ENCODE data around the gene ATRX.
A peak's percentile ranks its signal among the peaks of the same experiment; 100 is the strongest.
"Not testable (repeated sequence)": the region's sequence is repeated elsewhere in the genome, so short reads cannot be mapped to it uniquely, and the experiment has no call there.

The ATRX gene

GRCh38 chrX:77621453-77621852 is 164.6 kb downstream of the ATRX start:
- DNase-seq = not testable (repeated sequence)

- DNase-seq = peak; percentile 18
Observed at GRCh38 chrX:77617206-77617605, 168.8 kb downstream of the ATRX start.

GRCh38 chrX:77603635-77604336 is 182.2 kb downstream of the ATRX start:
- DNase-seq = no peak

- DNase-seq = no peak
Observed at GRCh38 chrX:77597511-77597910, 188.5 kb downstream of the ATRX start.

- DNase-seq = no peak
Observed at GRCh38 chrX:77597090-77597489, 188.9 kb downstream of the ATRX start.

- no peak for DNase-seq
Observed at GRCh38 chrX:77595848-77596247, 190.2 kb downstream of the ATRX start.

GRCh38 chrX:77572322-77572721 is 213.7 kb downstream of the ATRX start:
- DNase-seq = no peak

- no peak for DNase-seq
Observed at GRCh38 chrX:77565278-77565677, 220.7 kb downstream of the ATRX start.

- DNase-seq = no peak
Observed at GRCh38 chrX:77564823-77565222, 221.2 kb downstream of the ATRX start.

GRCh38 chrX:77561372-77561771 is 224.6 kb downstream of the ATRX start:
- no peak for DNase-seq

GRCh38 chrX:77556276-77556675 is 229.7 kb downstream of the ATRX start:
- no peak for DNase-seq

- peak; percentile 4 for DNase-seq
Observed at GRCh38 chrX:77548751-77549150, 237.3 kb downstream of the ATRX start.

GRCh38 chrX:77539778-77540177 is 246.2 kb downstream of the ATRX start:
- not testable (repeated sequence) for DNase-seq

- DNase-seq = not testable (repeated sequence)
Observed at GRCh38 chrX:77531261-77531660, 254.8 kb downstream of the ATRX start.

GRCh38 chrX:77528034-77528433 is 258.0 kb downstream of the ATRX start:
- DNase-seq = no peak

GRCh38 chrX:77527233-77528001 is 258.6 kb downstream of the ATRX start:
- no peak for DNase-seq

GRCh38 chrX:77519765-77520164 is 266.3 kb downstream of the ATRX start:
- no peak for DNase-seq

GRCh38 chrX:77514177-77514576 is 271.8 kb downstream of the ATRX start:
- DNase-seq = no peak

GRCh38 chrX:77510007-77510406 is 276.0 kb downstream of the ATRX start:
- DNase-seq = no peak

- no peak for DNase-seq
Observed at GRCh38 chrX:77505227-77505626, 280.8 kb downstream of the ATRX start.

- no peak for DNase-seq
Observed at GRCh38 chrX:77502951-77503525, 283.0 kb downstream of the ATRX start.

- DNase-seq = not testable (repeated sequence)
Observed at GRCh38 chrX:77500164-77500563, 285.9 kb downstream of the ATRX start.

- DNase-seq = peak; percentile 42
Observed at GRCh38 chrX:77493677-77494553, 292.1 kb downstream of the ATRX start.

Data from NCI-H1436 (cell line).